HEK293 (cell line): ENCODE measurements around the gene TSPAN2.
A peak's percentile ranks its signal among the peaks of the same experiment; 100 is the strongest.

ENCODE experiments used
- BCL11A ChIP-seq: fragments of 450-650 bp; formaldehyde crosslinking; IDR thresholded peaks from 2 replicates; pipeline ENCODE4 v1.5.1; 2016; ENCODE audit warnings: low read depth, missing biosample characterization, missing genetic modification characterization
- GFI1B ChIP-seq: fragments of 450-650 bp; formaldehyde crosslinking; IDR thresholded peaks from 2 replicates; pipeline ENCODE4 v1.5.1; 2016; ENCODE audit warnings: missing biosample characterization, missing genetic modification characterization
- KLF8 ChIP-seq: fragments of 450-650 bp; formaldehyde crosslinking; IDR thresholded peaks from 2 replicates; pipeline ENCODE4 v1.5.1; 2016; ENCODE audit warnings: missing biosample characterization, missing genetic modification characterization
- PBX3 ChIP-seq: sonication (generic); formaldehyde crosslinking; IDR thresholded peaks from 2 replicates; pipeline ENCODE4 v1.8.1; 2022; ENCODE audit warnings: mild to moderate bottlenecking, moderate library complexity, missing genetic modification reagents
- WT1 ChIP-seq: fragments of 450-650 bp; formaldehyde crosslinking; IDR thresholded peaks from 2 replicates; pipeline ENCODE4 v1.5.1; 2016; ENCODE audit warnings: missing biosample characterization, missing genetic modification characterization
- ZBTB10 ChIP-seq: fragments of 450-650 bp; formaldehyde crosslinking; IDR thresholded peaks from 2 replicates; pipeline ENCODE4 v1.5.1; 2016; ENCODE audit warnings: missing biosample characterization, missing genetic modification characterization
- ZFP37 ChIP-seq: fragments of 450-650 bp; formaldehyde crosslinking; IDR thresholded peaks from 2 replicates; pipeline ENCODE4 v1.5.1; 2016; ENCODE audit warnings: missing biosample characterization, missing genetic modification characterization
- ZIC2 ChIP-seq: fragments of 450-650 bp; formaldehyde crosslinking; IDR thresholded peaks from 2 replicates; pipeline ENCODE4 v1.5.1; 2016; ENCODE audit warnings: missing biosample characterization, missing genetic modification characterization
- ZNF16 ChIP-seq: fragments of 450-650 bp; formaldehyde crosslinking; IDR thresholded peaks from 2 replicates; pipeline ENCODE4 v1.5.1; 2016; ENCODE audit warnings: low read depth, missing biosample characterization, missing genetic modification characterization
- ZNF202 ChIP-seq: fragments of 450-650 bp; formaldehyde crosslinking; IDR thresholded peaks from 2 replicates; pipeline ENCODE4 v1.5.1; 2016; ENCODE audit warnings: missing biosample characterization, missing genetic modification characterization, borderline replicate concordance
- ZNF211 ChIP-seq: fragments of 450-650 bp; formaldehyde crosslinking; IDR thresholded peaks from 2 replicates; pipeline ENCODE4 v1.5.1; 2016; ENCODE audit warnings: low read depth, missing biosample characterization, missing genetic modification characterization
- ZNF223 ChIP-seq: fragments of 450-650 bp; formaldehyde crosslinking; IDR thresholded peaks from 2 replicates; pipeline ENCODE4 v1.5.1; 2016; ENCODE audit warnings: missing biosample characterization, missing genetic modification characterization
- ZNF274 ChIP-seq, 2 experiments: fragments of 200-500 bp in 1 of 2; fragments of 450-650 bp in 1 of 2; sonication (Bioruptor generic) in 1 of 2; formaldehyde crosslinking in 1 of 2; IDR thresholded peaks; 2 replicates each; pipeline versions ENCODE4 v1.5.1 to v1.6.1; 2014 to 2016; ENCODE audit warnings: borderline replicate concordance in 1 of 2, inconsistent platforms in 1 of 2, low read length in 1 of 2, missing biosample characterization in 1 of 2, missing genetic modification characterization in 1 of 2
- ZNF280D ChIP-seq: fragments of 450-650 bp; formaldehyde crosslinking; IDR thresholded peaks from 2 replicates; pipeline ENCODE4 v1.5.1; 2016; ENCODE audit warnings: missing biosample characterization, missing genetic modification characterization
- ZNF335 ChIP-seq: fragments of 450-650 bp; formaldehyde crosslinking; conservative IDR thresholded peaks from 2 replicates; pipeline ENCODE4 v1.5.1; 2016; ENCODE audit warnings: missing biosample characterization, missing genetic modification characterization
- ZNF391 ChIP-seq: fragments of 450-650 bp; formaldehyde crosslinking; IDR thresholded peaks from 2 replicates; pipeline ENCODE4 v1.5.1; 2016; ENCODE audit warnings: low read depth, missing biosample characterization, missing genetic modification characterization, borderline replicate concordance
- ZNF548 ChIP-seq: fragments of 450-650 bp; formaldehyde crosslinking; IDR thresholded peaks from 2 replicates; pipeline ENCODE4 v1.5.1; 2016; ENCODE audit warnings: missing biosample characterization, missing genetic modification characterization
- ZNF549 ChIP-seq: fragments of 450-650 bp; IDR thresholded peaks from 2 replicates; pipeline ENCODE4 v1.5.1; 2018; ENCODE audit warnings: missing biosample characterization, missing genetic modification characterization, mild to moderate bottlenecking, inconsistent platforms, moderate library complexity
- ZNF558 ChIP-seq: fragments of 450-650 bp; formaldehyde crosslinking; IDR thresholded peaks from 2 replicates; pipeline ENCODE4 v1.5.1; 2016; ENCODE audit warnings: missing biosample characterization, missing genetic modification characterization
- ZNF585B ChIP-seq: fragments of 450-650 bp; formaldehyde crosslinking; IDR thresholded peaks from 2 replicates; pipeline ENCODE4 v1.5.1; 2016; ENCODE audit warnings: missing biosample characterization, missing genetic modification characterization
- ZNF600 ChIP-seq: fragments of 450-650 bp; formaldehyde crosslinking; IDR thresholded peaks from 2 replicates; pipeline ENCODE4 v1.5.1; 2016; ENCODE audit warnings: missing biosample characterization, missing genetic modification characterization
- ZNF621 ChIP-seq: fragments of 450-650 bp; formaldehyde crosslinking; IDR thresholded peaks from 2 replicates; pipeline ENCODE4 v1.5.1; 2017; ENCODE audit warnings: missing biosample characterization, missing genetic modification characterization
- ZNF660 ChIP-seq: fragments of 450-650 bp; IDR thresholded peaks from 2 replicates; pipeline ENCODE4 v1.5.1; 2018; ENCODE audit warnings: missing biosample characterization, mild to moderate bottlenecking, missing genetic modification characterization
- ZNF768 ChIP-seq: fragments of 450-650 bp; formaldehyde crosslinking; IDR thresholded peaks from 2 replicates; pipeline ENCODE4 v1.5.1; 2018; ENCODE audit warnings: missing biosample characterization, mild to moderate bottlenecking, missing genetic modification characterization
- ZNF776 ChIP-seq: fragments of 450-650 bp; formaldehyde crosslinking; IDR thresholded peaks from 2 replicates; pipeline ENCODE4 v1.5.0; 2017; ENCODE audit warnings: missing biosample characterization, missing genetic modification characterization, borderline replicate concordance
- TF ChIP-seq, protein P1 (sequence below): fragments of 450-650 bp; formaldehyde crosslinking; IDR thresholded peaks from 2 replicates; pipeline ENCODE4 v1.5.1; 2016; ENCODE audit warnings: missing biosample characterization, missing genetic modification characterization
- TF ChIP-seq, protein P2 (sequence below): fragments of 450-650 bp; formaldehyde crosslinking; IDR thresholded peaks from 2 replicates; pipeline ENCODE4 v1.5.1; 2017; ENCODE audit warnings: missing biosample characterization, missing genetic modification characterization
- TF ChIP-seq, protein P3 (sequence below): fragments of 450-650 bp; formaldehyde crosslinking; IDR thresholded peaks from 2 replicates; pipeline ENCODE4 v1.5.1; 2016; ENCODE audit warnings: missing biosample characterization, missing genetic modification characterization

TSPAN2 gene

DNA sequence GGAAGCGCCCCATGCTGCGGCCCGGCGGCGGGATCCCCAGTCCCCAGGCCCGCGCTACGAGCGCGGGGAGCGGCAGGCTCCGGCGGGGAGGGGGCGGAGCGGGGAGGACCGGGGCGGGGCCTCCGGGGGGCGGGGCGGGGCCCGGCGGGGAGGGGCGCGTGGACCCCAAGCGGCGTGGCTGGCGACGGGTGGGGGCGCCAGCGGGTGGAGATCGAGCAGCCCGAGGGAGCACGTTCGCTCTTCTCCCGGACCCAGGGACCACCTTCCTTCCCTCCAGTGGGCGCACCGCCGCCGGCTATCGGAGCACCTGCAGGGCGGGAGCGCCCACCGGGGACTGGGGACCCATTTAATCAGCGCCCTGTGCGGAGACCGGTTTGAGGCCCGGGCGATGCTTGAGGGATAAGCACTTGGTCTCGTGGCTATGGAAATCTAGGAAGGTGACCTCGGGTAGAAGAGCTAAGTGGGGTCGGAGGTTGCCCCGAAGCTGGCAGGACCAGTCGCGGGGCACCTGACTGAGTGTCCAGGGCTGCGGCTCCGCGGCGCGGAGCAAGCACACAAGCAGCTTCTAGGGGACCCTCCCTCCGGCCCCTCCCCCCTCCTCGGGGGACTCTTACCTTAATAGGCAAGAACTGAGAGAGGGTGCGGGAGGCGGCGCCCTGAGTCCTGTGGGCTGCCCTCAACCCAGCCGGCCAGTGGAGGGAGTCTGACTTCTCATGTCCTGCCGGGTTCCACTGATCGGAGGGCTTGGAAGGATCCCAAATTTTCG lies at the start of gene TSPAN2 (continued):
- TF ChIP-seq ZNF280D (tag by site-specific recombination) (no peak), PBX3 (CRISPR knock-in tag) (no peak), ZNF549 (tag by site-specific recombination) (no peak), ZFP37 (tag by site-specific recombination) (0 out of 2 replicates have a peak, but pooled peaks have one; percentile 26), ZIC2 (tag by site-specific recombination) (peak; percentile 47), BCL11A (tag by site-specific recombination) (no peak), KLF8 (tag by site-specific recombination) (no peak), ZNF600 (tag by site-specific recombination) (no peak), ZNF621 (tag by site-specific recombination) (no peak), ZNF223 (tag by site-specific recombination) (no peak), ZBTB10 (tag by site-specific recombination) (peak; percentile 71), ZNF211 (no peak), ZNF585B (no peak), ZNF558 (tag by site-specific recombination) (no peak), ZNF548 (tag by site-specific recombination) (no peak), ZNF16 (no peak), ZNF274 (IDR thresholded peaks at IDR 0.05; ENCODE audit: low read length) (no peak), ZNF274 (tag by site-specific recombination; IDR thresholded peaks at IDR 0.05; ENCODE audit: borderline replicate concordance) (no peak), WT1 (tag by site-specific recombination) (no peak), ZNF202 (tag by site-specific recombination) (no peak), ZNF335 (tag by site-specific recombination) (peak; percentile 93), ZNF768 (tag by site-specific recombination) (no peak), ZNF776 (tag by site-specific recombination) (no peak), ZNF660 (tag by site-specific recombination) (no peak), ZNF391 (no peak), GFI1B (no peak)
- TF ChIP-seq, protein P1, sequence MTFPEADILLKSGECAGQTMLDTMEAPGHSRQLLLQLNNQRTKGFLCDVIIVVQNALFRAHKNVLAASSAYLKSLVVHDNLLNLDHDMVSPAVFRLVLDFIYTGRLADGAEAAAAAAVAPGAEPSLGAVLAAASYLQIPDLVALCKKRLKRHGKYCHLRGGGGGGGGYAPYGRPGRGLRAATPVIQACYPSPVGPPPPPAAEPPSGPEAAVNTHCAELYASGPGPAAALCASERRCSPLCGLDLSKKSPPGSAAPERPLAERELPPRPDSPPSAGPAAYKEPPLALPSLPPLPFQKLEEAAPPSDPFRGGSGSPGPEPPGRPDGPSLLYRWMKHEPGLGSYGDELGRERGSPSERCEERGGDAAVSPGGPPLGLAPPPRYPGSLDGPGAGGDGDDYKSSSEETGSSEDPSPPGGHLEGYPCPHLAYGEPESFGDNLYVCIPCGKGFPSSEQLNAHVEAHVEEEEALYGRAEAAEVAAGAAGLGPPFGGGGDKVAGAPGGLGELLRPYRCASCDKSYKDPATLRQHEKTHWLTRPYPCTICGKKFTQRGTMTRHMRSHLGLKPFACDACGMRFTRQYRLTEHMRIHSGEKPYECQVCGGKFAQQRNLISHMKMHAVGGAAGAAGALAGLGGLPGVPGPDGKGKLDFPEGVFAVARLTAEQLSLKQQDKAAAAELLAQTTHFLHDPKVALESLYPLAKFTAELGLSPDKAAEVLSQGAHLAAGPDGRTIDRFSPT (tag by site-specific recombination), result peak; percentile 92
- TF ChIP-seq, protein P2, sequence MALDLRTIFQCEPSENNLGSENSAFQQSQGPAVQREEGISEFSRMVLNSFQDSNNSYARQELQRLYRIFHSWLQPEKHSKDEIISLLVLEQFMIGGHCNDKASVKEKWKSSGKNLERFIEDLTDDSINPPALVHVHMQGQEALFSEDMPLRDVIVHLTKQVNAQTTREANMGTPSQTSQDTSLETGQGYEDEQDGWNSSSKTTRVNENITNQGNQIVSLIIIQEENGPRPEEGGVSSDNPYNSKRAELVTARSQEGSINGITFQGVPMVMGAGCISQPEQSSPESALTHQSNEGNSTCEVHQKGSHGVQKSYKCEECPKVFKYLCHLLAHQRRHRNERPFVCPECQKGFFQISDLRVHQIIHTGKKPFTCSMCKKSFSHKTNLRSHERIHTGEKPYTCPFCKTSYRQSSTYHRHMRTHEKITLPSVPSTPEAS (tag by site-specific recombination), result no peak
- TF ChIP-seq, protein P3, sequence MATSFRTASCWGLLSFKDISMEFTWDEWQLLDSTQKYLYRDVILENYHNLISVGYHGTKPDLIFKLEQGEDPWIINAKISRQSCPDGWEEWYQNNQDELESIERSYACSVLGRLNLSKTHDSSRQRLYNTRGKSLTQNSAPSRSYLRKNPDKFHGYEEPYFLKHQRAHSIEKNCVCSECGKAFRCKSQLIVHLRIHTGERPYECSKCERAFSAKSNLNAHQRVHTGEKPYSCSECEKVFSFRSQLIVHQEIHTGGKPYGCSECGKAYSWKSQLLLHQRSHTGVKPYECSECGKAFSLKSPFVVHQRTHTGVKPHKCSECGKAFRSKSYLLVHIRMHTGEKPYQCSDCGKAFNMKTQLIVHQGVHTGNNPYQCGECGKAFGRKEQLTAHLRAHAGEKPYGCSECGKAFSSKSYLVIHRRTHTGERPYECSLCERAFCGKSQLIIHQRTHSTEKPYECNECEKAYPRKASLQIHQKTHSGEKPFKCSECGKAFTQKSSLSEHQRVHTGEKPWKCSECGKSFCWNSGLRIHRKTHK (tag by site-specific recombination), result no peak
